G401.6 (cell line): Measurements from ENCODE around the gene CSNK1D.

ENCODE experiments used
- FAIRE-seq: peaks from 2 replicates; lab custom pipeline; 2012; peaks lifted over from hg19 to GRCh38; lab: Jason Lieb, UNC

The CSNK1D gene

GRCh38 chr17:82238472-82239201 lies 34.9 kb downstream of the CSNK1D start:
- FAIRE-seq = peak; percentile 85

GRCh38 chr17:82237746-82238471 lies 35.6 kb downstream of the CSNK1D start:
- FAIRE-seq = no peak

GRCh38 chr17:82237083-82237745 lies 36.3 kb downstream of the CSNK1D start:
- no peak for FAIRE-seq

GRCh38 chr17:82236142-82236971 lies 37.1 kb downstream of the CSNK1D start:
- FAIRE-seq = no peak

- no peak for FAIRE-seq
Observed at GRCh38 chr17:82235775-82236141, 37.7 kb downstream of the CSNK1D start.

GRCh38 chr17:82235056-82235774 lies 38.3 kb downstream of the CSNK1D start:
- no peak for FAIRE-seq

GRCh38 chr17:82234211-82235055 lies 39.1 kb downstream of the CSNK1D start:
- FAIRE-seq = no peak

GRCh38 chr17:82232876-82233785 lies 40.4 kb downstream of the CSNK1D start:
- no peak for FAIRE-seq

- no peak for FAIRE-seq
Observed at GRCh38 chr17:82232322-82232820, 41.1 kb downstream of the CSNK1D start.

- no peak for FAIRE-seq
Observed at GRCh38 chr17:82231562-82232321, 41.8 kb downstream of the CSNK1D start.

- FAIRE-seq = no peak
Observed at GRCh38 chr17:82231312-82231561, 42.3 kb downstream of the CSNK1D start.

- FAIRE-seq = no peak
Observed at GRCh38 chr17:82230609-82231311, 42.7 kb downstream of the CSNK1D start.

GRCh38 chr17:82229698-82230608 lies 43.5 kb downstream of the CSNK1D start:
- no peak for FAIRE-seq

- no peak for FAIRE-seq
Observed at GRCh38 chr17:82228842-82229697, 44.4 kb downstream of the CSNK1D start, which contains the start of gene SLC16A3. SLC16A3 (plus strand) TSS chr17:82229042; CDS start chr17:82236009, 6,967 bp downstream.

- FAIRE-seq = no peak
Observed at GRCh38 chr17:82228278-82228841, 45.1 kb downstream of the CSNK1D start.
